Lower lobe of right lung (tissue), 2 donors: Measurements from ENCODE around the gene IGFBP3. TPM values are rescaled to one million over a fixed set of nuclear protein-coding genes. Genes with fewer than 3 reads are reported as not detected.

Experiments used
- ATAC-seq, 2 donors: fragments of 200-7000 bp; cut with Tn5 transposase; one replicate each; pipeline ENCODE4 v1.9.1; 2020 to 2022; ENCODE audit warnings: mild to moderate bottlenecking in 2 of 2, moderate library complexity in 2 of 2
- DNase-seq: peaks from one replicate; pipeline ENCODE4 v3.0.0-alpha.2; 2020
- H3K27ac ChIP-seq: fragments of 200-600 bp; one replicate; pipeline ENCODE4 v1.8.0; 2022
- H3K27me3 ChIP-seq: fragments of 200-600 bp; one replicate; pipeline ENCODE4 v1.8.0; 2022; ENCODE audit warnings: low read depth
- H3K36me3 ChIP-seq: fragments of 200-600 bp; one replicate; pipeline ENCODE4 v1.8.0; 2022; ENCODE audit warnings: mild to moderate bottlenecking
- H3K4me1 ChIP-seq: fragments of 200-600 bp; one replicate; pipeline ENCODE4 v1.8.0; 2022
- H3K4me3 ChIP-seq: fragments of 200-600 bp; one replicate; pipeline ENCODE4 v1.8.0; 2022; ENCODE audit warnings: mild to moderate bottlenecking
- H3K9me3 ChIP-seq: fragments of 200-600 bp; one replicate; pipeline ENCODE4 v1.8.0; 2022
- intact Hi-C: fragments of 100-400 bp; cut with DNase I; formaldehyde crosslinking; loops from one replicate; pipeline ENCODE4 v1.11.0; 2022
- total RNA-seq: library from RNA; stranded (reverse); fragmentation: NEBNext Ultra II Directional; extraction: Animal tissue kit (Norgen Biotek cat#: 25700); gene quantifications from one replicate; pipeline ENCODE4 v1.2.1, GENCODE V29; 2021
- TF ChIP-seq, protein P1 (sequence below): fragments of 200-600 bp; IDR thresholded peaks from one replicate; pipeline ENCODE4 v1.8.0; 2022; ENCODE audit warnings: antibody characterized with exemption, mild to moderate bottlenecking
- donor health status: DM: no; HTN: yes; CAD: no; lungs with severe emphysema.

IGFBP3 gene
- total RNA-seq, 1 donor from 2014 or later, result 32.2 TPM

DNA sequence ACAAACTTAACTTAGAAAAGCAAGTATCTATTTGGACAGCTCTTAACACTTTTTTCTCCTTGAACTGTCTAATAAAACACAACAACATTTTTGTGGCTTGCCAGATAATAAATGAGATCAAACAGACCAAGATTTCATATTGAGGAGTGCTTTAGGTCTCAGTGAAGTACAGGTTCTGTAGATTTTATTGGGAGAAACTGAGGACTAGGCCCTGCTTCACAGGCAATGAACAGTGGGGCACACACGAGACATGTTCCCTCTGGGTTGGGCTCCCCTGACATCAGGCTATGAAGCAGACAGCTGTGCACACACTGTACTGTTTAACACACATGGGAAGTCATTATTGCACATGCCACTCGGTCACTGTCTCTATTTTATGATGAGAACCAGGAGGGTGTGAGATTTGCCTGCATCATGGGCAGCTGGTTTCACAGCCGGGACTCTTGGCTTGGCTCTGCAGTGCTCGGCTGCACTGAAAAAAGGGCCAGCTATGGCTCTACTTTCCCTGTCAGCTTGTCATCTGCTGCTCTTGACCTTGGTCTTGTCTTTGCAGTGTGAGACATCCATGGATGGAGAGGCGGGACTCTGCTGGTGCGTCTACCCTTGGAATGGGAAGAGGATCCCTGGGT lies 28.6 kb downstream of the IGFBP3 start:
- no peak overlapping the region for H3K4me3 ChIP-seq
- H3K9me3 ChIP-seq, result no peaks in the 10 kb centered on the region
- intact Hi-C loops, result no loop called here
- no peak overlapping the region for H3K27ac ChIP-seq
- no peaks in the 10 kb centered on the region for H3K36me3 ChIP-seq
- DNase-seq (no peak), ATAC-seq (no peak)
- TF ChIP-seq, protein P1, sequence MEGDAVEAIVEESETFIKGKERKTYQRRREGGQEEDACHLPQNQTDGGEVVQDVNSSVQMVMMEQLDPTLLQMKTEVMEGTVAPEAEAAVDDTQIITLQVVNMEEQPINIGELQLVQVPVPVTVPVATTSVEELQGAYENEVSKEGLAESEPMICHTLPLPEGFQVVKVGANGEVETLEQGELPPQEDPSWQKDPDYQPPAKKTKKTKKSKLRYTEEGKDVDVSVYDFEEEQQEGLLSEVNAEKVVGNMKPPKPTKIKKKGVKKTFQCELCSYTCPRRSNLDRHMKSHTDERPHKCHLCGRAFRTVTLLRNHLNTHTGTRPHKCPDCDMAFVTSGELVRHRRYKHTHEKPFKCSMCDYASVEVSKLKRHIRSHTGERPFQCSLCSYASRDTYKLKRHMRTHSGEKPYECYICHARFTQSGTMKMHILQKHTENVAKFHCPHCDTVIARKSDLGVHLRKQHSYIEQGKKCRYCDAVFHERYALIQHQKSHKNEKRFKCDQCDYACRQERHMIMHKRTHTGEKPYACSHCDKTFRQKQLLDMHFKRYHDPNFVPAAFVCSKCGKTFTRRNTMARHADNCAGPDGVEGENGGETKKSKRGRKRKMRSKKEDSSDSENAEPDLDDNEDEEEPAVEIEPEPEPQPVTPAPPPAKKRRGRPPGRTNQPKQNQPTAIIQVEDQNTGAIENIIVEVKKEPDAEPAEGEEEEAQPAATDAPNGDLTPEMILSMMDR, result no peak
- H3K27me3 ChIP-seq, result peaks cover 29% of the 10 kb centered on the region
- H3K4me1 ChIP-seq, result peaks cover 8% of the 10 kb centered on the region

DNA sequence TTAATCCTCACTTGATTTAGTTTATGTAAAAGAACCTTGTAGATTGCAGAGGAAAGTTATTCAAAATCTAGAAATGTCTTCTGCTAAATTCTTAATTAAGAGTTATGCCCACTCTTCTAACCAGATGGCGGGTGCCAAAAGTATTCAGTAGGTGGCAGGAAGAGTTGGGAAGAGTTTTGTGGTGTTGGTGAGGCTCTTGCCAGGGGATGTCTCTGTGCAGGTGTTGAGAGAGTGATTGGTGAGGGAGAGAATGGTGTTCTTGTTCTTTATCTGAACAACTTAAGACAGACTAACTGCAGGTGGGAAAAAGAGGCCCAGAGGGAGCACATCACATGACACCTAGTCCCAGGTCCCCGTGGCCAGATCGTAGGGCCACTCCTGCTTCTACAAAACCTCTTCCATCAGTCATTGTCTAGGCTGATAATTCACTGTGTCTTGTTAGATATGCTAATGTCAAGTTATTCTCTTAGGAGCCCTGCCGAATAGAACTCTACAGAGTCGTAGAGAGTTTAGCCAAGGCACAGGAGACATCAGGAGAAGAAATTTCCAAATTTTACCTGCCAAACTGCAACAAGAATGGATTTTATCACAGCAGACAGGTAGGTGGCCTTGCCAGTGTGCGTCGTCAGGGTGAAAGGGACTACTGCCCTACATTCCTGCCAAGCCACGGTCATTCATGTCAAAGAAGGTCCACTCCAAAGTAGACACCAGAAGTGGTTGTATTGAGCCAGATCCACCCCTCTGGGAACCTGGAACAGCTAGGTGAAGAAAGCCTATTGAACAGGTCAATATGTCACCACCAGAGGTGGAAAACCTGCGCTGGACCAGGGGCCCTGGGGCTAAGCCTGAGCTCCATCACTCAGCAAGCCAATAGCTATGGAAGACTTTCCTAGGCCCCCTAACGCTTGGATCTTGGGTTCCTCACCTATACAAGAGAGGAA lies 29.3 kb downstream of the IGFBP3 start:
- no peak for DNase-seq
- no peak overlapping the region for H3K27ac ChIP-seq
- H3K36me3 ChIP-seq, result no peaks in the 10 kb centered on the region
- no peak for ATAC-seq
- intact Hi-C loops, result no loop called here
- no peaks in the 10 kb centered on the region for H3K9me3 ChIP-seq
- TF ChIP-seq, protein P1, result no peak
- H3K4me3 ChIP-seq, result no peak overlapping the region
- H3K4me1 ChIP-seq, result peaks cover 8% of the 10 kb centered on the region
- peaks cover 36% of the 10 kb centered on the region for H3K27me3 ChIP-seq

DNA sequence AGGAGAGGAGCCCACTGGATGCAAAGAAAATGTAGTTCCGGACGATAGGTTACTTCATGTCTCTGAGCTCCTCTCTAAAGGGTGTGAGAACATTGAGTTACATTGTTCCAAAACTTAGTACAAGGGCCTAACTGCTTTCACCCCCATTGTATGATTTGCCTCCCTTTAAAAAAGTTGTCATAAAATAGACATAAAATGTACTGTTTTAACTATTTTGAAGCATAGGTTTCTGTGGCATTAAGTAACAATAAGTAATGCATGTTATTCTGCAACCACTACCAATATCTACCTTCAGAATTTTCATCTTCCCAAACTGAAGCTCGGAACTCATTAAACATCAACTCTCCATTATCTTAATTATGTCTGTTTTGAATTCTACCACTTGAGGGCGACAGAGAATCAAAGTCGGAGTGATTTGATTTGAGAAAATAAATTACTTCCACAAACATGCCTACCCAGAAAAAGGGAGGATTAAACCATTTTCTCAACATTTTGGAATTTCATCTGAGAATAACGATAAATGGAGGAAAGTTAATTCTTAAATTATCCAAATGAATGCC lies 30.1 kb downstream of the IGFBP3 start:
- H3K36me3 ChIP-seq, result no peaks in the 10 kb centered on the region
- no peak for ATAC-seq
- intact Hi-C loops, result no loop called here
- H3K4me1 ChIP-seq, result peaks cover 8% of the 10 kb centered on the region
- TF ChIP-seq, protein P1, result peak; percentile 58
- no peak for DNase-seq
- H3K27me3 ChIP-seq, result peaks cover 44% of the 10 kb centered on the region
- no peaks in the 10 kb centered on the region for H3K9me3 ChIP-seq
- no peak overlapping the region for H3K27ac ChIP-seq
- H3K4me3 ChIP-seq, result no peak overlapping the region

DNA sequence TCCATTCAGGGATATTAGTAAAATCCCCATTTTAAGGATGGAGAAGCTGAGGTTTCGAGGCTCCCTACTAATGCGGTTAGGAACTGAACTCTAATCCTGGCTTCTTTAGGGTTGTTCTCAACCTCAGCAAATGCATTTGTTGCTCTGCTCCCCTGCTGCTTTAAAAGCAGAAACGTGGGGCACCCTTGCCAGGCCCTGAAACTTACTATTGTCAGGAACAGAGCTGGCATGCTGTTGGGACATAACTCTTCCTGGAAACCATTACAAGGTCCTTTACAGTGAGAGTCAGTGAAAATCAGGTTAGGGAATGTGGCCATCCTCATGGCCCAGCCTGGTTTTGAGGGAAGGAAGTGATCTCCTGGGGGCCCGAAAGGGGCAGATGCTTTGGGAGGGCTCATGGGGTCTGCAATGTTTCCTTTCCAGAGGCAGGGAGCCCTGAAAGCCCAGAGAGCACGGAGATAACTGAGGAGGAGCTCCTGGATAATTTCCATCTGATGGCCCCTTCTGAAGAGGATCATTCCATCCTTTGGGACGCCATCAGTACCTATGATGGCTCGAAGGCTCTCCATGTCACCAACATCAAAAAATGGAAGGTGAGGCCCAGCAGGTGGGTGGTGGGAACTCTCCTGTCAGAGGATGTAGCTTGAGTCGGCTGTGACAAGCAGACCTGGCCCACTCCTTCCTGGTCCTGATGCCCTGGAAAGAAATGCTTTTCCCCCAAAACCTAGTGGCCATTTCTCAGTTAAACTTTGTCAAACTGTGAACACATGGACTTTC lies 30.8 kb downstream of the IGFBP3 start:
- H3K27me3 ChIP-seq, result peaks cover 48% of the 10 kb centered on the region
- intact Hi-C loops, result no loop called here
- peaks cover 8% of the 10 kb centered on the region for H3K4me1 ChIP-seq
- no peak overlapping the region for H3K4me3 ChIP-seq
- no peaks in the 10 kb centered on the region for H3K36me3 ChIP-seq
- H3K9me3 ChIP-seq, result no peaks in the 10 kb centered on the region
- H3K27ac ChIP-seq, result no peak overlapping the region
- TF ChIP-seq, protein P1, result no peak
- DNase-seq (no peak), ATAC-seq (no peak)
